Endothelial cell (in vitro differentiated cells): Measurements from ENCODE around the gene CCDC157. TPM values are rescaled to one million over a fixed set of nuclear protein-coding genes. Genes with fewer than 3 reads are reported as not detected.
"Not testable (repeated sequence)": the region's sequence is repeated elsewhere in the genome, so short reads cannot be mapped to it uniquely, and the experiment has no call there.

Source experiments
- DNase-seq: peaks from one replicate; pipeline ENCODE4 v3.0.0; 2021; ENCODE audit warnings: low spot score
- H3K27ac Mint-ChIP-seq: one replicate; pipeline ENCODE4 v1.8.0; 2021; ENCODE audit warnings: mixed read lengths, inconsistent platforms; ENCODE audit not compliant: unreplicated experiment
- H3K27me3 Mint-ChIP-seq: one replicate; pipeline ENCODE4 v1.8.0; 2021; ENCODE audit warnings: mild to moderate bottlenecking, moderate library complexity, mixed read lengths, inconsistent platforms; ENCODE audit not compliant: unreplicated experiment
- H3K36me3 Mint-ChIP-seq: one replicate; pipeline ENCODE4 v1.8.0; 2021; ENCODE audit warnings: mild to moderate bottlenecking, low read depth, mixed read lengths, inconsistent platforms; ENCODE audit not compliant: unreplicated experiment
- H3K4me1 Mint-ChIP-seq: one replicate; pipeline ENCODE4 v1.8.0; 2021; ENCODE audit warnings: mild to moderate bottlenecking, mixed read lengths, inconsistent platforms; ENCODE audit not compliant: unreplicated experiment
- H3K4me3 Mint-ChIP-seq: one replicate; pipeline ENCODE4 v1.8.0; 2021; ENCODE audit warnings: mild to moderate bottlenecking, mixed read lengths, inconsistent platforms; ENCODE audit not compliant: unreplicated experiment
- H3K9me3 Mint-ChIP-seq: one replicate; pipeline ENCODE4 v1.8.0; 2021; ENCODE audit warnings: mixed read lengths, inconsistent platforms; ENCODE audit not compliant: unreplicated experiment
- total RNA-seq: library from RNA; stranded (reverse); fragmentation: NEBNext Ultra II Directional; extraction: Animal tissue kit (Norgen Biotek cat#: 25700); gene quantifications from one replicate; pipeline ENCODE4 v1.2.1, GENCODE V29; 2021; ENCODE audit not compliant: unreplicated experiment
- TF ChIP-seq, protein P1 (sequence below): fragments of 200-600 bp; sonication (generic); IDR thresholded peaks from one replicate; pipeline ENCODE4 v1.5.0; 2021; ENCODE audit warnings: antibody characterized with exemption; ENCODE audit not compliant: unreplicated experiment

CCDC157 gene
- total RNA-seq, 1 donor from 2014 or later = 3.3 TPM

DNA sequence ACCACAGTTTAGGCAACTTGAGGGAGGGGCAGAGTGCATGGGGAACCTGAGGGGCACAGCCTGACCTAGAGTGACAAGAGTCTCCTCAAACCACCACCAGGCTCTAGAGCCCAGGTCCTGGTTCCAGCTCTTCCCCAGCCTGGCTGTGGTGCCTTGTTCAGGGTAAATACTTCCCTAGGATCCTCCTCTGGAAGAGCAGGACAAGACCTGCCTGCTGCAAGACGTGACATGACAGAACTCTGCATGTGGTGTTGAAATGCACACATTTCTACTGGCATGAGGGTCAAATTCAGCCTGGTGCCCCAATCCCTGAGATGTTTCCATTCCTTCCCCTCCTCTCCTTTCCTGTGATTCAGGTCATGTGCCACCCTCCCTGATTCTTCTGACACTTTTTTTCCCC, 43.4 kb downstream of the CCDC157 start:
- Mint-ChIP-seq H3K27me3 (peaks cover 13% of the 10 kb centered on the region), H3K4me3 (no peak overlapping the region), H3K4me1 (peaks cover 15% of the 10 kb centered on the region), H3K9me3 (no peaks in the 10 kb centered on the region), H3K27ac (no peak overlapping the region), H3K36me3 (no peaks in the 10 kb centered on the region)
- TF ChIP-seq, protein P1, sequence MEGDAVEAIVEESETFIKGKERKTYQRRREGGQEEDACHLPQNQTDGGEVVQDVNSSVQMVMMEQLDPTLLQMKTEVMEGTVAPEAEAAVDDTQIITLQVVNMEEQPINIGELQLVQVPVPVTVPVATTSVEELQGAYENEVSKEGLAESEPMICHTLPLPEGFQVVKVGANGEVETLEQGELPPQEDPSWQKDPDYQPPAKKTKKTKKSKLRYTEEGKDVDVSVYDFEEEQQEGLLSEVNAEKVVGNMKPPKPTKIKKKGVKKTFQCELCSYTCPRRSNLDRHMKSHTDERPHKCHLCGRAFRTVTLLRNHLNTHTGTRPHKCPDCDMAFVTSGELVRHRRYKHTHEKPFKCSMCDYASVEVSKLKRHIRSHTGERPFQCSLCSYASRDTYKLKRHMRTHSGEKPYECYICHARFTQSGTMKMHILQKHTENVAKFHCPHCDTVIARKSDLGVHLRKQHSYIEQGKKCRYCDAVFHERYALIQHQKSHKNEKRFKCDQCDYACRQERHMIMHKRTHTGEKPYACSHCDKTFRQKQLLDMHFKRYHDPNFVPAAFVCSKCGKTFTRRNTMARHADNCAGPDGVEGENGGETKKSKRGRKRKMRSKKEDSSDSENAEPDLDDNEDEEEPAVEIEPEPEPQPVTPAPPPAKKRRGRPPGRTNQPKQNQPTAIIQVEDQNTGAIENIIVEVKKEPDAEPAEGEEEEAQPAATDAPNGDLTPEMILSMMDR = no peak
- DNase-seq = no peak

DNA sequence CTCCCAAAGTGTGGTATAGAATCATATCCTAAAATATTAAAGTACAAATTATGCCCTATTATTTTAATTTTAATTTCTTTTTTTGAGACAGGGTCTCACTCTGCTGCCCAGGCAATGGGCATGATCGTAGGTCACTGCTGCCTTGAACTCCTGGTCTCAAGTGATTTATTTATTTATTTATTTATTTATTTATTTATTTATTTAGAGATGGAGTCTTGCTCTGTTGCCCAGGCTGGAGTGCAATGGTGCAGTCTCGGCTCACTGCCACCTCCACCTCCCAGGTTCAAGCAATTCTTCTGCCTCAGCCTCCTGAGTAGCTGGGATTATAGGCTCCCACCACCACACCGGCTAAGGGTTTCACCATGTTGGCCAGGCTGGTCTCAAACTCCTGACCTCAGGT, 44.2 kb downstream of the CCDC157 start:
- not testable (repeated sequence) for H3K36me3 Mint-ChIP-seq, H3K4me3 Mint-ChIP-seq, DNase-seq, H3K27ac Mint-ChIP-seq, H3K9me3 Mint-ChIP-seq
- H3K4me1 Mint-ChIP-seq = peaks cover 15% of the 10 kb centered on the region
- peaks cover 14% of the 10 kb centered on the region for H3K27me3 Mint-ChIP-seq

DNA sequence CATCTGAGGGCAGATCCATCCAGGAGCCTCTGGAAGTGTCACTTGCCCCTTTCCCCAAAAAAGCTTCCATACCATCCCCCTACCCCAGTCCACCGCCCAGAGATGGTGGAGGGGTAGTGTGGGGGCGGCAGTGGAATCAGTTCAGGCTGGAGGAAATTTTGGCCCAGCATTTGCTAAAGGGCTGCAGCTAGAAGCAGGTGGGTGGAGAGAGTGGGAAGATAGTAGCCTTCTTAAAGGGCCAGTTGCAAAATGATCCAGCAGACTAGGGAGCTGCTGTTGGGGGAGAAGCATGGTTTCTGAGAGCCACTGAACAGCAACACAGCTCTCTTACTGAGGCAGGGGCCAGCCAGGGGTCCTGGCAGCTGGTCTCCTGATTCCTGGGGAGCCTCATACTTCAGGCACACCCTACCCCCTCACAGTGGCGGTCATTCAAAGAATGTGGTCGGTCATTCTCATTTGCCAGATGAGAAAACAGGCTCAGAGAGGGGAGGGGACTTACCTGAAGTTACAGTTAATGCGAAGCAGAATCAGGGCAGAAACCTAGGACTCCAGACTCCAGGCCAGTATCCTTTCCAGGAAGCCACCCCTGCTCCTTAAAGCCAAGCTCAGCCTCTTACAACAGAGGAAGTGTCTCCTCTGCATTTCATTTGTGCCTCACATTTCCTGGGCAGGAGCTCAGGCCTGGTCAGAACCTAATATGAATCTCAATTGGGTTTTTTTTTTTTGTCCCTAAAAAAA, 45.4 kb downstream of the CCDC157 start:
- no peak overlapping the region for H3K4me3 Mint-ChIP-seq
- peaks cover 15% of the 10 kb centered on the region for H3K4me1 Mint-ChIP-seq
- H3K9me3 Mint-ChIP-seq = no peaks in the 10 kb centered on the region
- H3K27ac Mint-ChIP-seq = no peak overlapping the region
- TF ChIP-seq, protein P1 = no peak
- no peaks in the 10 kb centered on the region for H3K36me3 Mint-ChIP-seq
- DNase-seq = no peak
- H3K27me3 Mint-ChIP-seq = peaks cover 13% of the 10 kb centered on the region

DNA sequence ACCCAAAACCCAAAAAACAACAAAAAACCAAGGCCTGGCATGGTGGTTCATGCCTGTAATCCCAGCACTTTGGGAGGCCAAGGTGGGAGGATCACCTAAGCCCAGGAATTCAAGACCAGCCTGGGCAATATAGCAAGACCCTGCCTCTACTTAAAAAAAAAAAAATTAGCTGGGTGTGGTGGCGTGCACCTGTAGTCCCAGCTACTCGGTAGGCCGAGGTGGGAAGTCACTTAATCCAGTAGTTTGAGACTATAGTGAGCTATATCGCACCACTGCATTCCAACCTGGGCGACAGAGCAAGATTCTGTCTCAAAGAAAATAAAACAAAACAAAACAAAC, 45.9 kb downstream of the CCDC157 start:
- not testable (repeated sequence) for DNase-seq, H3K27me3 Mint-ChIP-seq, H3K9me3 Mint-ChIP-seq, H3K27ac Mint-ChIP-seq, H3K4me3 Mint-ChIP-seq, H3K36me3 Mint-ChIP-seq
- H3K4me1 Mint-ChIP-seq = peaks cover 13% of the 10 kb centered on the region

DNA sequence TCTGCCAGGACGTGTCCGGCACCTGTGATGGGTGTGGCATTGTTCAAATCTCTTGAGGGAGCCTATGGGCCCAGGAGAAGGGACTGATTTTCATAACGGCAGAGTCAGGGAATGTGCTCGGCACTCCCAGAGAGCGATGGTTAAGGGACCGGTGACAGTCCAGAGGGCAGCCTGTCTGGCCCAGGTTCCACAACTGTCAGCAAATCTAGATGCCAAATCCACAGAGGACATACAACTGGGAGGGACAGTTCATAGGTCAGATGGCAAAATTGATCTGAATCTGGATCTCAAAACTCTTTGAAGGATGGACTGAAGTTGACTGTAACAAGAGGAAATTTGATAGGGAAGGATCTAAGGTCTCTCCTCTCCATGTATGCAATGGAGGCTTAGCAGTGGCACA, 47.5 kb downstream of the CCDC157 start:
- Mint-ChIP-seq H3K27me3 (peaks cover 9% of the 10 kb centered on the region), H3K4me3 (no peak overlapping the region), H3K4me1 (peaks cover 7% of the 10 kb centered on the region), H3K9me3 (no peaks in the 10 kb centered on the region), H3K36me3 (peaks cover 2% of the 10 kb centered on the region), H3K27ac (no peak overlapping the region)
- TF ChIP-seq, protein P1 = no peak
- DNase-seq = no peak

DNA sequence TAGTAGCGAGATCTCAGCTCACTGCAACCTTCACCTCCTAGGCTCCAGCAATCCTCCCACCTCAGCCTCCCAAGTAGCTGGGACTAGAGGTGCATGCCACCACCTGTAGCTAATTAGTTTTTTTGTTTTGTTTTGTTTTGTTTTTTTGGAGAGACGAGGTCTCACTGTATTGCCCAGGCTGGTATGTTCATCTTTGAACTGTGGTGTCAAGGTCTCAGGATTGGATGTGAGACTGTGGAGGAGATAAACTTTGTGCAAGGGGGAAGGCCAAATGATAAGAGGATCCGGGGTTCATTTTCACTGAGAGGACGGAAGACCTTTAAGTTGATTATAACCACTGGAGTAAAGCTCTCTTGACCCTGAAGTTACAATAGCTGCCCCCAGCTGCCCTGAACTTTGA, 48.9 kb downstream of the CCDC157 start:
- H3K27ac Mint-ChIP-seq = no peak overlapping the region
- peaks cover 9% of the 10 kb centered on the region for H3K27me3 Mint-ChIP-seq
- H3K9me3 Mint-ChIP-seq = no peaks in the 10 kb centered on the region
- no peak for DNase-seq
- H3K36me3 Mint-ChIP-seq = peaks cover 4% of the 10 kb centered on the region
- H3K4me3 Mint-ChIP-seq = no peak overlapping the region
- H3K4me1 Mint-ChIP-seq = peaks cover 7% of the 10 kb centered on the region
- TF ChIP-seq, protein P1 = no peak
